IPS-18c (cell line): ENCODE measurements around the gene ATG9B.

ENCODE experiments used
- H3K4me3 ChIP-seq: 2 replicates; pipeline ENCODE4 v1.7.0; 2013; ENCODE audit warnings: low read depth, mild to moderate bottlenecking, low read length, moderate library complexity; ENCODE audit not compliant: insufficient read depth
- H3K9me3 ChIP-seq: one replicate; pipeline ENCODE4 v1.6.1; 2013; ENCODE audit warnings: mild to moderate bottlenecking, low read length, moderate library complexity; ENCODE audit not compliant: control insufficient read depth, insufficient read depth

Gene ATG9B

DNA sequence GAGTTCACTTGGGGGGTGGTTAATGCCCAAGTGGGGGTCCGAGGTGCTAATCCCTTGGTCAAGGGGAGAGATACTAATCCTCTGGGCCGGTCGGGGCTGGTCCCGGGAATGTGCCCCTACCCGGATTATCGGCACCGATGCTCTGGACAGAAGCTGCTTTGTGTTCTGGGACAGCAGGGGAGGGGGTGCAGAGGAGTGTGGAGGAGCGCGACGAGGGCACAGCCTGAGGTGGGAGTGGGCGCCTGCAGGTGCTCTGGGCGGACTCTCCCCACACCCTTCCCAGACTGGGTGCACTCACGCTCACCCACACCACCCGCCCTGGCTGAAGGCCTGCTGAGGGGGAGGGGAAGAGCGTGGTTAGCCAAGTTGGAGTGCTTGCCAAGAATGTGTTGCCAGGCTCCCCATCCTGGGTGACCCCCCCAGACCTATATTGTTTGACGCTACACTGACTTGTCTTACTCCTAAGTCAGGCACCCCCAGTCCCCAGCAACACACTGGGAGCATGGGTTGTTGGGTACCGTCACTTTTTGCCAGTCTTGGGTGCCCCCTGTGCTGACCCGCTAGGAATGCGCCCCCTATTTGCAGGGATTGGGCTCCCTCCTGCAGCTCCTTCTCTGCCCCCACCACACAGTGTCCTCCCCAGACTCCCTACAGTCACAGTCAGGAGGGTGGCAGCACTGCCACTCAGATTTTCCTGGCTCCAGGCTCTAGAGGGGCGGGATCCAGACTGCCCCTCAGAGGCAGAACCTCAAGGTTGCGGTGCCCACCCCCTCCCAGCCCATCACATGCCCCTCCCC, 36.3 kb upstream of the ATG9B start:
- peaks cover 2% of the 10 kb centered on the region for H3K9me3 ChIP-seq
- H3K4me3 ChIP-seq: peak overlapping the region; percentile 79

DNA sequence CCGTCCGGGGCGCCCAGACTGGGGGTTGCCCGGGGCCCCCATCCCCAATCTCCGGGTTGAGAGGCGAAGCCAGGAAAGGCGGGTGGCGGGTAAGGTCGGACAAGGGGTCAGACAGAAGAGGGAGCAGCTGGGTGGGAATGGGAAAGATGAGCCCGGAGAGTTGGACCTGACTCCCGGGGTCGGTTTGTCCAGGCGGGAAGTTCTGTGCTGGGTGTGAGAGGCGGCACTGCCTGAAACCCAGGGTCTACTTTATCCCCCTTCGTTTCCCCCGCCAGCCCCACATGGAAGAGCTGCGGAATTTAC, 35.8 kb upstream of the ATG9B start:
- Histone ChIP-seq H3K4me3 (peak overlapping the region; percentile 79), H3K9me3 (peaks cover 2% of the 10 kb centered on the region)

DNA sequence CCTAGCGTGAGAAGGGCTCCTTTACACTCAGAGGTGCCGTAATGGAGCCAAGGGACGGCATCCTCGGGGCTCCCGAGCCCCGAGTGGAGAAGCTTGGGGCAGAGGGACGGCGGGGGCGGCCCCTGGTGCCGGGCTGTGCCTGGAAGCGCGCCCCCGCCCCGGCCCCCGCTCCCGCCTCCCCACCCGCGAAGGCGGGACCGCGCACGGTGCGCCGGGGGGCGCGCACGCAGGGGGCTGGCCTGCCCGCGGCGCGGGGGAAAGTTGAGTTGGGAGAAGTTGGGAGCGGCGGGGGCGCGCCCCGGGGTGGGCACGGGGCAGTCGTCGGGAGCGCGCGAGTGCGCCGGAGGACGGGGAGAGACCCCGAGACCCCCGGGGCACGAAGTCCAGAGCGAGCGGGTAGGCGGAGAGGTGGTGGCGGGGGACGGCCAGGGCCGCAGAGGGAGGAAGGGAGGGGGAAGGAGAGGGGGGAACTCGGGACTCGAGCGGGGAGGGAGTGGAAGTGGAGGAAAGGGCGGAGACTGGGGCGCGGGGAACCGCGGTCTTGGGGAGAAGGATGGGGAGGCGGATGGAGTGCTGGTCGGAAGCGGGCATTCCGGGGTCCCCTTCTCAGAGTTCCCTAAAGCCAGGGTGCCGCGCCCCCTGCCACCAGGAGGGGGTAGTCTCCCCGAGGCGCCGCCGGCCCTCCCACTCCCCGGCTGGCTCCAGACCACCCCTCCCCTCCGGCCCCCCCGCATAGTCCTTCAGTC, 35.2 kb upstream of the ATG9B start, which contains the start of gene SLC4A2:
Gene SLC4A2 (plus strand): TSS at position 223 of the 746 bp plus-strand sequence. CDS start 2,399 bp downstream, outside the sequence.
- peak within 1 kb of the TSS; percentile 79 for H3K4me3 ChIP-seq

DNA sequence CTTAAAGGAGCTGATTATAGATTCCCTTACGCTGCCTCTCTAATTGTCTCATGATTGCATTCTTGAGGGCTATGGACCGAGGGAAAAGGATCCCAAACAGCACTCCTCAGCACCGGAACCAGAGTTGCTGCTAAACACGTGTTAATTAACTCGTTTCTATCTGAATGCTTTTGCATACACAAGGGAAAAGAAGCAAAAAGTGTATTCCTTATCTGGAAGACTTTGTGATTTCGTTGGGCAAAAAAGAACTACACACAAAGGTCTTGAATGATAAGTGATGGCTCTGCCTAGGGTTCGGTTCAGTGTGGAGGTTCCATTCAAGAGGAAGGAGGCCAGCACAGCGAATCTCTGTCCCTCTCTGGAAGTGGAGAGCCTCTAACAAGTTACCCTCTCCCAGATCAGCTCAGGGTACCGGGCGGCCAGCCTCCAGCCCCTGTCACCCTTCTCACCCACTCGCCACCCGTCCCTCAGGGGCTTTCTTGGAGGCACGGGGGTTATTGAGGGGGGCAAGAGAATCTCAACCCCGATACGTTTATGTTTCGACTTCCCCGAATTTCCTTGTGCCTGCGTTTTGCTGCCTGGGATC, 34.6 kb upstream of the ATG9B start:
- peaks cover 2% of the 10 kb centered on the region for H3K9me3 ChIP-seq
- H3K4me3 ChIP-seq: peak overlapping the region; percentile 79

More for the DNA sequence above, 35.2 kb upstream of the ATG9B start, which contains the start of gene SLC4A2:
- peaks cover 2% of the 10 kb centered on the region for H3K9me3 ChIP-seq

DNA sequence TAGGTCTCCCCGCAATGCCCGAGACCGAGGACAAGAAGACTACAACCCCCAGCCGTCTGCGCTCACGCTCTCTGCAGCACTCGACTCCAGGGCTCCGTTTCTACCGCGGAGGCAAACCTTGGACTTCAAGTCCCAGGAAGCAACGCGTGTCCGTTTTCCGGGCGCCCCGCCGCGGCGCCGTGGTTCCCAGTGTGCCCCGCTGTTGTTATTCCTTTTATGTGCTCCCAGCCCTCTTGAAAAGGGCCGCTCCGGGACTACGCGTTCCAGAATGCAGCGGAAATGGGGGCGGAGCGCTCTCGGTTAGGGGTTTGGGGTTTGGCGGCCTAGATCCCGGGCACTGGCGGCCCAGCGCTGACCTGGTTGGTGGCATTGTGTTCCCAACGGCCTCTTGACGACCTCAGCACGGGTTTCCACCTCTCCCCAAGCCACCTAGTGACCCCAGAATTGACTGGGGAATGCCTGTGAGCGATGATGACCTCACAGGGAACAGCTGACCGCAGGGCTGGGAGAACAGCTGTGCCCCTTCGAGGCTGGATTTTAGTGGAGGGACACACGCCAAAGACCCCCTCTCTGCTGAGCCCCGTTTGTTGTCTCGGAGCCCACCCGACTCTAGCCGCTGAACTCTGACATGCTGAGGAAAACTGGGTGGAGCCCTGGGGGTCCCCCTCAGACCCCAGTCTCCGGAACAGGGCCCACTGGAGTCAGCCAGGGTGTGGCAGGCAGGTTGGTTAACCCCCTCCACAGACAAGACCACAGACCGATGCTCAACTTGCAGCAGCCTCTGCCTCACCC, 33.9 kb upstream of the ATG9B start:
- H3K4me3 ChIP-seq: peak overlapping the region; percentile 79
- H3K9me3 ChIP-seq: peaks cover 2% of the 10 kb centered on the region

DNA sequence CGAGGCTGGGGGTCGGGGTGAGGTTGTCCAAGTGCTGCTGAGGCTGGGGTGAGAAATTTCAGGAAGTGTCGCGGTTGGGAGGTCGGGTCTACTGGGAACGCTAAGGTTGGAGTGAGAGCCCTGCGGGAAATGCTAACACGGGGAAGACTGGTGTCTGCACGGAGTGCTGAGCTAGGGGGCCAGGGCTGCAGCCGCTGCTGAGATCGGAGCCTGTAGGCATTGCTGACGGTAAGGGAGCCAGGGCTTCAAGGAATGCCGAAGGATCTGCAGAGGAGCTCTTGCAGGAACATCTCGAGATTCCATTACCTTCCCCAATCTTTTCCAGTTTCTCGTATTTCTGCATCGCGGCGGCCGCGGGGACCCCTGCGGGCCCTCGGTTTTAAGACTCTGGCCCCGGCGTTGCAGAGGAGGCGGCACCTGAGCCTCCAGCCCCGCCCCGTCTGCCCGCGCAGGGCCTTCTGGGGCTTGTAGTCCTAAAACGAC, 33.3 kb upstream of the ATG9B start, which contains the start of gene CDK5:
Gene CDK5 (minus strand): TSS at position 392 of the 483 bp plus-strand sequence. CDS start 49 bp downstream, at position 343.
- Histone ChIP-seq H3K4me3 (peak within 1 kb of the TSS; percentile 79), H3K9me3 (peaks cover 2% of the 10 kb centered on the region)

DNA sequence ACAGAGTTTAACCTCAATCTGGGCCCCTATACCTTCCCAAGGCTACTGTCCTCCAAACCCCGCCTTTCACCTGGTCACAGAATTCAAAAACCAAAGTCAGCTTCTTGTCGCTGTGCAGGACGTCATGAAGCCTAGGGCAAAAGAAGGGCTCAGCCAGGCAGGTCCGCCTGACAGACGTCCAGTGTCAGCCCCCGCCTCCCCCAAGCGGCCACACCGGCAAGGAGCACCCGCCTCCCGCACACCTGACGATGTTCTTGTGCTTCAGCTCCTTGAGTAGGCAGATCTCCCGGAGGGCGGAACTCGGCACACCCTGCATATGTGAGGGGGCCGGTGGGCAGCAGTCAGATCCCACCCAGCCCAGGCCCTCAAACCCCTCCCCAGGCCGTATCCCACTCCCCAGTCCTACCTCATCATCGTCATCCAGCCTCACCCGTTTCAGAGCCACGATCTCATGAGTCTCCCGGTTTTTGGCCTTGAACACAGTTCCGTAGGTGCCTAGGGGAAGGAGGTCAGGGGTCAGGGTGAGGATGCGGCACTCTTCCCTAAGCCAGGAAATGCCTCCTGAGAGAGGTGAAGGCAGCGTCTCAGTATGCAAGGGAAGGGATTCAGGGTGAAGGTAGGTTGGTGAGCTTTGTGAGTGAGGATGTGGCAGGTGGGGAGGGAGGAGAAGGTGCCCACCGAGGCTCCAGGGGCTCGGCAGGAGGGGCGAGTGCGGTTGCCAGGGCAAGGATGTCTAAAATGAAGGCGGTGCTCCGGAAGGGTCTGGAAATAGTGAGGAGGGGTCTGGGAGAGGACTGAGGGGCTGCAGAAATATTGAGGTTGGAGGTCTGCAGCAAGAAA, 32.6 kb upstream of the ATG9B start:
- Histone ChIP-seq H3K4me3 (peak overlapping the region; percentile 56), H3K9me3 (peaks cover 2% of the 10 kb centered on the region)

DNA sequence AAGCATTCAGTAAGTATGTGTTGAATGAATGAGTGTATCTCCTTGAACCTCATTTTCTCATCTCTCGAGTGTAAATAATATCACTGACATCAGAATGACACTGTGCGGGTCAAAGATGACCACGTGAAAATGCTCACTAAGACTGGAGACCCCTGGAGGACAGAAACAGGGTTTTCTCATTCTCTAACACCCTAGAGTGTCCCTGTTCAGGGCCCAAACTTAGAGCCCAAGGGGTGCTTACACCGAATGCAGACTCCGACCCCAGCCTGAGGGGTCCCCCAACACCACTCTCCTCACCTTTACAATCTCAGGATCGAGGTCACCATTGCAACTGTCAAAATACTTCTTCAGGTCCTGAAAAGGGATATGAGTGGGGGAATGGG, 32.0 kb upstream of the ATG9B start:
- H3K4me3 ChIP-seq: peak overlapping the region; percentile 56; the same call in 1 of the 2 replicates

DNA sequence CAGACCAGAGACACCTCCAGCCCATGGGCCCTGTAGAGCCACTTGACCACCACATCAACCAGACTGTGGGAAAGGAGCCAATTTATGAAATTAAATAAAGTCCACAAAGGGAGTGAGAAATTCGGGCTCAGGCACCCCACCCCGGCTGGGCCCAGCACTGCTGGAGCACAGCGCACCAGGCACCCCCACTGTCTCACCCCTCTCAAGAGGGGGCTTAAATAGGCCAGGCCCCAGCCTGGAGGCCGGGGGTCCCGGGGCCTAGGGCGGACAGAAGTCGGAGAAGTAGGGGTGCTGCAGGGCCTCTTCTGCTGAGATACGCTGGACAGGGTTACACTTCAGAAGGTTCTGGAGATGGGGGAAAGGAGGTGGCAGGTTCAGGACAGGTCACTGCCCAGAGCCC, 29.5 kb upstream of the ATG9B start:
- Histone ChIP-seq H3K9me3 (no peaks in the 10 kb centered on the region), H3K4me3 (no peak overlapping the region)

More for the DNA sequence above, 32.0 kb upstream of the ATG9B start:
- H3K9me3 ChIP-seq: peaks cover 2% of the 10 kb centered on the region

DNA sequence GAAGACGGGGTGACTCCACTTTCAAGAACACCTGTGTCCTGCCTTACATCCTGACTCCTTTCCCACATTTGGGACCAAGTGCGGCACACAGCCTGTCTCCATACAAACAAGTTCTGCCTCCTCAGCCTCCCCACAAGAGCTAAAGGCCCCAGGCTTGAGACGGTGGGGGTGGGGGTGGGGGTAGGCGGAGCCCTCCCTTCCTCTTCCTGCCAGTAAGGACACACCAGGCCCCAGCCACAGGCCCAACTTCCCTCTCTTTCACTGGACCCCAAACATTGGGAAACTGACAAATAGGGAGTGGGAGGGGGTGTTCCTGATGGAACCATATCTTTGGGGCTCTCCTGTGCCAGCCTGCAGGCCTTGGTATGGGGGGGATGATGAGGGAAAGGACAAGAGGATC, 28.8 kb upstream of the ATG9B start:
- Histone ChIP-seq H3K4me3 (no peak overlapping the region), H3K9me3 (no peaks in the 10 kb centered on the region)

DNA sequence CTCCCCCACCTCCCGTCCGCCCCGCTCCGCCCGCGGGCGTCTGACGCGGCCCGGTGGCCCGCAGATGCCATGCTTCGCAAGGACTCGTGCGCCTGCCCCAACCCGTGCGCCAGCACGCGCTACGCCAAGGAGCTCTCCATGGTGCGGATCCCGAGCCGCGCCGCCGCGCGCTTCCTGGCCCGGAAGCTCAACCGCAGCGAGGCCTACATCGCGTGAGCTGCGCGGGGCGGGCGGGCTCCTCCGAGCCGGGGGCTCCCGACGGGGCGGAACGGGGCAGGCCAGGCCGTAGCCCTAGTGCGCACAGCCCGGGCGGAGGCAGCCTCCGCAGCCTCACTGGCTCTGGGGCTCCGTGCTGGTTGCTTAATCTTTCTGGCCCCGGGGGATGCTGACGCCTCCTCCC, 26.8 kb upstream of the ATG9B start:
- H3K9me3 ChIP-seq: no peaks in the 10 kb centered on the region
- no peak overlapping the region for H3K4me3 ChIP-seq

DNA sequence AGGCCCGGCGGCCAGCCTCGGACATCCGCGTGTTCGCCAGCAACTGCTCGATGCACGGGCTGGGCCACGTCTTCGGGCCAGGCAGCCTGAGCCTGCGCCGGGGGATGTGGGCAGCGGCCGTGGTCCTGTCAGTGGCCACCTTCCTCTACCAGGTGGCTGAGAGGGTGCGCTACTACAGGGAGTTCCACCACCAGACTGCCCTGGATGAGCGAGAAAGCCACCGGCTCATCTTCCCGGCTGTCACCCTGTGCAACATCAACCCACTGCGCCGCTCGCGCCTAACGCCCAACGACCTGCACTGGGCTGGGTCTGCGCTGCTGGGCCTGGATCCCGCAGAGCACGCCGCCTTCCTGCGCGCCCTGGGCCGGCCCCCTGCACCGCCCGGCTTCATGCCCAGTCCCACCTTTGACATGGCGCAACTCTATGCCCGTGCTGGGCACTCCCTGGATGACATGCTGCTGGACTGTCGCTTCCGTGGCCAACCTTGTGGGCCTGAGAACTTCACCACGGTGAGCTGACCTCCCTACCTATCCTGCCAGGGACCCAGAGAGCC, 24.7 kb upstream of the ATG9B start:
- H3K4me3 ChIP-seq: no peak overlapping the region
- H3K9me3 ChIP-seq: no peaks in the 10 kb centered on the region

DNA sequence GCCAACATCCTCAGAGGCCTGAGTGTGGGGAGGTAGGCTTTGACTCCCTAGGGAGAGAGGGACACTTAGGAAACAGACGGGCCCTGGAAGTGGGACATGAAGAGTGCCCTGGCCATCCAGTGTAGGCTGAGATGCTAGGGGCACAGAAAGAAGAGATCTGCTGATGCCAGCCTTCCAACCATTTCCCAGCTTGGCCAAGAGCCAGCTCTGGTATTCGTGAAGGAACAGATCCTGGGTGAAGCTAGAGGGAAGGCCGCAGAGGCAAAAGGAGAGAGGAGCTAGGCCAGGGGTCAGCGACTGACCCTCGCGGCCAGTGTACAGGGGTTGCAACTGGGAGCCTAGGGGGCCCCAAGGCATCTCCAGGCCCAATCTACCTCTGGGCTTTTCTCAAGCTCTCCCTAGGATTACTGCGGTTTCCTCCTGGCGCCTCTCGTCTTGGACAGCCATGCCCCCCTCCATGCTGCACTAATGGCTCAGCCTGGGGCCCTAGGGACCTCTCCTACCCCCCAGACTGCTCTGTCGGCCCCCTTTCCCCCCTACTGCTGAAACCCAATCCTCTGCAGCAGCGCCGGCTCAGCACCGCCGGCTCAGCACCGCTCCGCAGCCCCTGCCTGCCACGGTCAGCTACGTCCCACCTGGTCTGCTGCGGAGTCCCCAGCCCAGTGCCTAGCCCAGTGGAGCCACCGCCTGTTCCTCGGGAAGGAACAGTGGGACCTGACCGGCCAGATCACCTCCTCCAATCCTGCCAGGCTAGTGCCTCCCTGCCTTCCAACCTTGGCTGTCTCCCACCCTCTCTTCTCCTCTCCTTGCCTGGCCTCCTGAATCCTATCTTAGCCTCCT, 23.9 kb upstream of the ATG9B start, which contains the start of gene ASIC3:
Gene ASIC3 (plus strand): TSS at position 556 of the 840 bp plus-strand sequence. CDS start 355 bp downstream, outside the sequence.
- Histone ChIP-seq H3K4me3 (no peak within 1 kb of the TSS), H3K9me3 (no peaks in the 10 kb centered on the region)

DNA sequence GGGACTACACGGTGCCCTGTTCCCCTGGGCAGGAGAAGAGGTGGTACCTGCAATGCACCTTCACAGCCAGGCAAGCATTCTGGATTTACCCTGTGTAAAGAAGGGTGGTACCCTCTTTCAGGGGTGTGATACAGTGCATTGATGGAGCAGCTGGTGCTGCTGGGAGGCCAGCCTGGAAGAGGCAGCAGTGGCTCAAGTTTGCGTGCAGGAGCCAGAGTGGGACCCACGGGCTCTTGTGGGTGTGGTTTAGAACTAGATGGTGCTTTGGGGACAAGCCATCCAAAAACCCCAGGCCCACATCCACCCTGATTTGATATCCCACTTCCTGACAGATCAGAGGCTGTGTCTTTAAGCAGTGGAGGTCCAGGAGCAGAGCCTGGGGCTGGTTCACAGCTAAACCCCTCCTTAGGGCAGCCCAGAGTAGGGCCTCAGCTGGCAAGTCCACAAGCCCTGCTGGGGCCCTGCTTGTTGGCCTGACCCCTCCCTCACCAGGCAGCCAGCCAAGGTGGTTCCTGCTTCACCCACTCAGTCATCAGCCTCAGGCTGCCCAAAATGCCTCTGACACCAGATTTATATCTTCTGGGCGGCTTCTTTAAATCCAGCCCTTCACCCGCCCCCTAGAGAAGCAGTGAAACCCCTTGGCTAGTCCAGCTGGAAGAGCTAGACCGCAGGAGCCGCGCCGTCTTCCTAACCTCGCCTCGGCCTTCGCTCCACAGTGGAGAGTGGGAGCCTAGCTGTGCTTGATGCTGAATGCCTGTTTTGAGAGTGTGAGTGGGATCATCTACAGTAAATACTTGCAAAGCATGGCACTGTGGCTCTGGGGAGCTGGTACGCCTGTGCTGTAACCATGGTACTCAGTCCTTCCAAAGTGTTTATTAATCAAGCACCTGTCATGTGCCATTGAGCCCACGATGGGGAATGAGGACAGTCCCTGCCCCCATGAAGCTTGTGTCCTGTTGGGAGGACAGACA, 22.6 kb upstream of the ATG9B start:
- no peak overlapping the region for H3K4me3 ChIP-seq
- no peaks in the 10 kb centered on the region for H3K9me3 ChIP-seq
